Hematopoietic multipotent progenitor cell treated with erythropoietin and hydrocortisone succinate and interleukin-3 and kit ligand, for 6 days (in vitro differentiated cells): Measurements from ENCODE around the gene KAZN.

Source experiments
- DNase-seq: peaks from one replicate; pipeline ENCODE4 v3.0.0-alpha.2; 2015

Gene KAZN

DNA sequence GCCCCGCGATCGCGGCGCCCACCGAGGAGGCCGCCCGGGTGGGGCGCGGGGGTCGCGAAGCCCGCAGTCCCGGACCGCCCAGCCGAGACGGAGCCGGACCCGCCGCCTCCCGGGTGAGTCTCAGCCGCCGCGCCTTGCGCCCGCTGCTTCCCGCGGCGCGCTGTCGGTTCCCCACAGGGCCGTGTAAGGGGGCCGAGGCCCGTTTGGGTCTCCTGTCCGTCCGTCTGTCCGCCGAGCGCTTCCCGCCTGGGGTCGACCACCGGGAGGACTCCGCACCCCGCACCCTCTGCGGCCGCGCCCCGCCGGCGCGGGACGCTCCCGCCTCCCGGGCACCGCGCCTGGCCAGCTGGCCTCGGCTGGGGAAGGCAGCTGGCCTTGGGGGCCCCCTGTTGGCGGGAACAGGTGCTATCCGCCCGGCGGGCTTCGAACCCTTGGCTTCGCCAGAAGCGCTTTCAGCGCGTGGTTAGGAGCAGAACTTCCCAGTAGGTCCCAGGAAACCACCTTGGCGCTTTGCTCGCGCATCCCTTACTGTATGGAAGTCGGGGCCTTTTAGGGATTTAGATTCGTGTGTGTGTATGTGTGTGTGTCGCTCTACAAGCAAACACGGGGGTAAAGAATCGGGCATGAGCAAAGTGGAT lies 555.5 kb downstream of the KAZN start:
- DNase-seq, result peak; percentile 65

DNA sequence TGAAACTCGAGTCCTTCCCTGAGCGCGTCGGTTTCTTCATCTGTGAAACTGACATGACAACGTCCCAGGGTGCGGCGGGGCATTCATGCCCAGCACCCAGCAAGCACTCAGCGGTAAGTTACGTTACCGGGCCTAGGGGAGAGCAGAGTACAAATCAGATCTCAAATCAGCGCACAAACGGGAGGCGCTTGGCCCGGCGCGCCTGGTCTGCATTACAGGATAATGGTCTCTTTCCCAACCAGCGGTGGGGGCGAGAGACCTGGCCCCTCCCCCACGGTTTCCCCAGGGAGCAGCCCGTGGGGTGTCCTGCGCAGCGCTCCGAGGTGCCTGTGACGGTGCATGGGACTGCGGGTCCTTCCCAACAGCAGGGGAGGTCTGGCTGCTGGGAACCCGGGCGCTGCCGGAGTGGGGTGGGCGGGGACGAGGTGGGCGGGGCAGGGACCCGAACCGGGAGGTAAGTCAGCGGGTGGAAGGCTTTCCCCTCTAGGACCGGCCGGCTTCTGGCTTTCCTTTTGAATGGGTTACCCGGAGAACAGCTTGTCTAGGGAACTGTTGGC lies 556.1 kb downstream of the KAZN start:
- peak; percentile 21 for DNase-seq

DNA sequence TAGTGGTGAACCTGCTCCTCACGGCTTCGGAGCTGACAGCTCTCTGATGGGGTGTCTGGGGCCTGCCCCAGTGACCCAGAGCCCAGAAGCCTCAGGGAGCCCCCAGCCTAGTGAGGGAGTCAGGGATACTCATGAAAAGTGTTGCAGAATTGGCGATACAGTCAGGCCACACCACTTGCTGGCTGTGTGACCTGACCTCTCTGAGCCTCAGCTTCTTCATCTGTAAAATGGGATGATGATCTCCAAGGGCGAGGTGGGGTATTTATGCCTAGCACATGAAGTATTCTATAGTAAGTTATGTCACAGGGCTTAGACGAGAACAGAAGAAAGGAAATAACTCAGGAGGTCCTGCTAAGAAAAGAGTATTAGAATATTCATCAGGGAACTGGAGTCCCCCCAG lies 556.7 kb downstream of the KAZN start:
- DNase-seq, result no peak

DNA sequence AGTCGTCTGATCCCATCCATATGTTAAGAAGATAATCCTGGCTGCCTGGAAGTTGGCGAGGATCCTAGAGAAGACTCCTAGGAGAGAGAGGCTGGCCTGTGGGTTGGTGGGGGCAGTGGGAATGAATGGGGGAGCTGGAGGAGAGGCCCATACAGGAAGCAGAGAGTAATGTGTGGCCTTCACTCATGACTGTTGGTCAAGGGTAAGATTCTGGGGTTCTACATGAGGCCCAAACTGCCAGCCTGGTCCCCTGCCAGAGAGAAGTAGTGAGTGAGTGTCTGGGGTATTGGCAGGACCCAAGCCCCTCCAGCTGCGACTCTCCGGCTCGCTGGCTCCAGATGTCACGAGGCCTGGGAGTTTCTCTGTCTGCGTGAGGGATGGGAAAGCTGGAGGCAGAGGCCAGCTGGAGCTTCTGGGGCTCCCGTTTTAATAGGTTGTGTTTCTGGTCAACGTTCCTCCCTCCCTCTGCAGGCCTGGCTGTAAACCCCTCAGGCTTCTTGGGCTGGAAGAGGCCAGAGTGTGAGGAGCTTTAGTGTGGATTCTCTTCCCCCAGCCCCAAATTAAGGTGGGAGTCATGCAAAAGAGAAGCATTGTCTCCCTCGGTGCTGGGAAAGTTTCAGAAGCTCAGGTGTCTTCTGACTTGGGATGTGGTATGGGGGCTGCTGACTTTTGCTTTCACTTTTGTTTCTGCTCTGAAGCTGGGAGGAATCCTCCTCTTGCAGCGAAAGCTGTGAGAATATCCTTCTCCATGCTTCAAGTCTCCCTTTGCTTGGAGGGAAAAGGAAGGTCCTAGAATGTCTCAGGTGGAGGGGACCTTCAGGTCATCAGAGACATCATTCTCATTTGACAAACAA lies 557.6 kb downstream of the KAZN start:
- DNase-seq, result no peak

DNA sequence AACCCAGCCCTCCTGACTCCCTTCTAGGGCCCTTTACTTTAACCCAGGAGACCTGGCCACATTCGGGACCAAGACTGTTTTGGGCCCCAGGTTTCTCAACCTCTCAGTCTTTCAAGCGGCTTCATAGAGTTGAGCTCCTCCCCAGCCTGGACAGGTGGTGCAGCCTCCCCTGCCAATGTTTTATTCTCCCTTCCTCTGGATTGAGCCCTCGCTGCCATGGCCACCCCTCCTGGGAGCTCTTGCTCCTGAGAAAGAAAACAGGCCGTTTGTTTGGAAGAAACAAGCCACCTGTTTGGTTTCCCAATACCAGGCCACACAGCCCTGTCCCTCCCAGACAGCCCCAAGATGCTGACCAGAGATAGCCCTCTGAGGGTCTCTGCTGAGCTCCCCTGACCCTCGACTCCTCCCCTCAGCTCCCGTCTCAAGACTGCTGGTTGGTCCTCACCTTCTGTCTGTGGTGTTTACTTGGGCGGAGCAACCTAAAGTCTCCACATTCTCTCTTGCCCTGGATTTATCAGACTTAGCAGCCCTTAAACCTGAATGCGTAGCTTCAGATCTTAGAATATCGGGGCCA lies 558.4 kb downstream of the KAZN start:
- no peak for DNase-seq

DNA sequence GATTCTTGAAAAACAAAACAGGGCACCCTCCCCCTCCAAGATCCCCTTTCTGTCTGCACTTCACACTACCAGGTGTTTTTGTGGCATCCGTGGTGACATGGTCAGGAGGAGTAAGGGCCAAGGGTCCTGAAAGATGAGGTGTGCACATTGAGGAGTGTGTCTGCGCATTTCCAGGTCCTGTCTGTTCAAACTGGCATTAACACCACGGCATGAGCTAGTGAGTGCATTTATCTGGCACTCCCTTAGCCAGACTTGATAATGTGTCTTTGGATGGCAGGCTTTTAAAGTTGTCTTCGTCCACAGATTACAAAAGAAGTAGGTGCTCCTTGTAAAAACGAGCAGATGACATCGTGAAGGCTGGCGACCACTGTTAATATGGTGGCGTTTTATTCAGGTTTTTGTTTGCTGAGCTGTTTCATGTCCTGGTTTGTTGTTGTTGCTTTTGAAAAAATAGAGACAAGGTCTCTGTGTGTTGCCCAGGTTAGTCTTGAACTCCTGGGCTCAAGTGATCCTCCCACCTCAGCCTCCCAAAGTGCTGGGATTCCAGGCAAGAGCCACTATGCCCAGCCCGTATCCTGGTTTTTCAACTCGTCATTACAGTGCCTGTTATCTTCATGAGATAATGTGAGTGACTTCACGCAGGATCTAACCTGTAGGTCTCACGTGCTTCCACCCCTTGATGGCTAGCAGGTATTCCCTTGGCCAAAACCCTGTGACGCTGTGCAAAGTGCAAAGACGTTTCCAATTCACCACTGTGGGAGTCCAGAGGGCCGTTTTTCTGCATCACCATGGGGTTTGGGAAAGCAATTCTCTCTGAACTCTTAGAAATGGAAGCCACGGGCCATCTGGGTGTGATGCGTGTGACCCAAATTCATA lies 559.3 kb downstream of the KAZN start:
- DNase-seq, result no peak

DNA sequence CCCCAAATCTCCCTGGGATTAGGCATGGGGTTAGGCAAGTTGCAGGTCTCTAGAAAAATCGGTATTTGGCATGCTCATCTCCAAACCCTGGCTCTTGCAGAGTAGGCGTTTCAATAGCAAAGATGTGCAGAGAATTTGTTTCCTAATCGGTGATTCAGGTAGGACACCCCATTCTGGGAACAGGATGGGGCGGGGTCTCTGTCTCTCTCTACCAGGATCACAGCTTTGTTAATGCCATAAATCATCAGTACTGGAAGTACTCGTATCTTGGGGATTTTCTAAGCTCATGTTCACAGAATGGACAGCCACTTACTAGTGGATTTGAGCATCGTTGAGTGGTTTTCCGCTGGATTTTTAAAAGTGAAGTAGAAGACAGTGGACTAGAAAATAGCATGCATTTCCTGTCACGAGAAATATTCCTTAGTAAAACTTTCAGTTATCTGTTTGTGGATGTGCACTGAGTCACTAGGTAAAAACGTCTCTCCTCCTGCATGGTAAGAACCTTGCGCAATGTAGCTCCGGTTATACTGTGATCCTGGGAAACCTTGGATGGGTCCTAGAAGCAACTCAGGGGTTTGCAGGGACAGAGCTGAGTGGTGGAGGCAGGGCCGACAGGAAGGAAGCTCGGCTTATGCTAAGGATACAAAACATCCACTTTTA lies 560.2 kb downstream of the KAZN start:
- DNase-seq, result no peak

DNA sequence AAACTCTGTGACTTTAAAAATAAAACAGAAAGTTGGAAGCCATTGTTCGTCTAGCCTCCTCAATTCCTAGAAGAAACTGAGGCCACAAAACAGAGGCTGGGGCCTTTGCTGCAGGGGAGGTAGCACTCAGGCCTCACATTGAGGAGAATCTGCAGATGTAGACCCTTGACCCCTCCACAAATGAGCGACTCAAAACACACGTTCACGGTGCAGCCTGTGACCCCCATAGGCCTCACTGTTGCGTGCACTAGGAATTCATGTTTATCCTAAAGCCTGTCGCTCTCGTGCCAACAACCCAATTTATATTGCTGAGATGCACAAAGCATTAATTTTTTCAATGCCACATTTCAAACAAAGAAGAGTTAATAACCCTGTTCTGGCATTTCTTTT lies 560.7 kb downstream of the KAZN start:
- no peak for DNase-seq

DNA sequence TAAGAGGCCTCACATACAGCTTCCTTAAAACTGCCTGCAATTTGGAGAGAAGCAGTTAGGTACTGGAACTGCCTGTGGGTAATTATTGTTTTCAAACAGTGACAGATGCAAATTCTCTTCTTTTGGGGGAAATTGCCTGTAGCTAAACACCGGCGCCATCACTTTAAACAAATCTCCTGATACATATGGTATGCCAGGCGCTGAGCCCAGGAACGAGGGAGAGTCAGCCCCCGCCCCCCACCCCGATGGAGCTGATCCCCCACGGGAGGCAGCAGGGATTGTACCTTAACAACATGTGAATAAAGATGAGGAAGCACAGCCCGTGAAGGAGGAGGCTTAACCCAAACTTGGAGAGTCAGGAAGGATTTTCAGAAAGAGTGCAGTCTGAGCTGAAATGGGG lies 562.1 kb downstream of the KAZN start:
- no peak for DNase-seq

DNA sequence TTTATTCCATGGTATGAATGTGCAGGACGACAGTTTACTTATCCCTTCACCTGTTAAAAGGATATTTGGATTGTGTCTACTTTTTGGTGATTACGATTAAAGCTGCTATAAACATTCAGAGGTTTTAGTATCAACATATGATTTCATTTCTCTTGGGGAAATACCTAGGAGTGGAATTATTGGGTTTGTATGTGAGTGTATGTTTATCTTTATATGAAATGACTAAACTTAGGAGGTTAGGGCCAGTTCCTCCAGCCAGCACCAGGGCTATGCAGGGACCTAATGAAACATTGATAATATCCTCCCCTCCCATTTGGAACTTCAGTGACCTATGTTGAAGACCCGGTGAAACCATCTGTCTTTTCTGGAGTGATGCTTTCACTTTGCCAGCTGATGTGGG lies 568.9 kb downstream of the KAZN start:
- no peak for DNase-seq
